Nasal cavity respiratory epithelium epithelial cell of viscerocranial mucosa (primary cell): ENCODE data around the gene STON1. TPM values are rescaled to one million over a fixed set of nuclear protein-coding genes. Genes with fewer than 3 reads are reported as not detected.

ENCODE experiments used
- total RNA-seq: library from RNA; depleted of rRNA; stranded (reverse); fragments of >200 nt; gene quantifications from 2 replicates; pipeline ENCODE4 v1.2.3, GENCODE V29; 2014

The STON1 gene, protein sequence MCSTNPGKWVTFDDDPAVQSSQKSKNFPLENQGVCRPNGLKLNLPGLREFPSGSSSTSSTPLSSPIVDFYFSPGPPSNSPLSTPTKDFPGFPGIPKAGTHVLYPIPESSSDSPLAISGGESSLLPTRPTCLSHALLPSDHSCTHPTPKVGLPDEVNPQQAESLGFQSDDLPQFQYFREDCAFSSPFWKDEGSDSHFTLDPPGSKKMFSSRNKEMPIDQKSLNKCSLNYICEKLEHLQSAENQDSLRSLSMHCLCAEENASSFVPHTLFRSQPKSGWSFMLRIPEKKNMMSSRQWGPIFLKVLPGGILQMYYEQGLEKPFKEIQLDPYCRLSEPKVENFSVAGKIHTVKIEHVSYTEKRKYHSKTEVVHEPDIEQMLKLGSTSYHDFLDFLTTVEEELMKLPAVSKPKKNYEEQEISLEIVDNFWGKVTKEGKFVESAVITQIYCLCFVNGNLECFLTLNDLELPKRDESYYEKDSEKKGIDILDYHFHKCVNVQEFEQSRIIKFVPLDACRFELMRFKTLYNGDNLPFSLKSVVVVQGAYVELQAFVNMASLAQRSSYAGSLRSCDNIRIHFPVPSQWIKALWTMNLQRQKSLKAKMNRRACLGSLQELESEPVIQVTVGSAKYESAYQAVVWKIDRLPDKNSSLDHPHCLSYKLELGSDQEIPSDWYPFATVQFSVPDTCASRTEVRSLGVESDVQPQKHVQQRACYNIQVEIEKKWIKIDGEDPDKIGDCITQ
- 0.34 and 0.50 TPM in 2 replicates for total RNA-seq

DNA sequence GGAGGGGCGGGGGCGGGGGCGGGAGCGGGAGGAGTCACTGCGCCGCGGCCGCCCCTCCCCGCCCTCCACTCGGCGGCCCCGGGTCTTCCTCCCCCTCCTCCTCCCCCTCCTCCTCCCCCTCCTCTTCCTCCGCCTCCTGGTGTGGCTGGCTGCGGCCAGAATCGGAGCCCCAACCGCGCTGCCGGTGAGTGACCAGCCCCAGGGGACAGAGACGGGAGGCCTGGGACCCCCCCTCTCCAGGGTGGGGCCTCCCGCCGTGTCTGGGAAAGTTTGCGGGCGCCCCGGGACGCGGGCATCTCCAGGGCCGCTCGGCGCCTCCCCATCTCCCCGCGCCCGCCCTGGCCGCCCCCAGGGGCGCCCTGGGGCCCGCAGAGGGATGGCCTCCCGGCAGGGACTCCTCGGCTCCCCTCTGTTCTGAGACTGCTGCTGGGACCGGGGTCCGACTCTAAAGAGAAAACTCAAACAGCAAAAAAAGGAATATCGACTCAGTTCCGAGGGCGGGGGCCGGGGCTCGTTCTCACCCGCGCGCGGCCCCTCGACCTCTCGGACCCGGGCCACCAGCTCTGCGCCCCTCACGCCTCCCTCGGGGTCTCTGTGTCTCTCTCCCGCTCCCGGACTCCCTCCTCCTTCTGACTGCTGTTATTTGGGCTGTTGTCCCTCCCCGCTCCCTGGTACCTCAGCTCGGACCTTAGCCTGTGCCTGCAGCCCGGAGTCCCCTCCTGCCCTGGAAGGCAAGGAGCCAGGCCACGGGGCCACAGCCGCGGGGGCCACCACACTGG lies at the start of gene STON1:
STON1 (plus strand) TSS at position 122 of the 779 bp plus-strand sequence. CDS start 50,480 bp downstream, outside the sequence.

DNA sequence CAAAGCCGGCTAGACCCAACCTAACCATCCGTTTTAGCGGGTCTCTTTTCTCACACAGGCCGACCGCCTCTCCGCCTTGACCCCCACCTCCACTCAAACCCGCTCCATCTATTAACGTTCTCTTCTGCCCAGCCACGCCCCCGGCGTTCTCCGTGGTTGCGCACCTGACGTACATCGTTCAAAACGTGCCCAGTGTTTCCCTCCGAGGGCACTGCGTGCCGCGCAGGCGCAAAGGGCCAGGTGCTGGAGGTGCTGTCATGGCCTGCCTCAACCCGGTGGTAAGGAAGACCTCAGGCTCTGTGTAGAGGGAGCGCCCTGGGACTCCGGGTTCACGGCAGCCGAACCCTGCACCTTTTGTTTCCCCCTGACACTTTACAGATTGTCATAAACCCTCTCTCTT lies 87.7 kb downstream of the STON1 start, which contains the start of gene GTF2A1L:
GTF2A1L (plus strand) TSS at position 239 of the 400 bp plus-strand sequence; CDS start at position 258, 19 bp downstream.

Other genes with a start within 250 kb of the STON1 start
- 54.0 and 56.7 TPM in 2 replicates for gene FOXN2, start 215.5 kb upstream of the STON1 start, total RNA-seq
- gene PPP1R21, start 89.4 kb upstream of the STON1 start, total RNA-seq, result 14.7 and 18.0 TPM in 2 replicates
- 0.07 TPM in 1 of 2 replicates, not detected in the other for gene GTF2A1L, start 87.7 kb downstream of the STON1 start, total RNA-seq
- not detected in 2 replicates for gene LHCGR, start 225.6 kb downstream of the STON1 start, total RNA-seq